Activated T-cell treated with anti-CD3 and anti-CD28 coated beads, Interleukin-2, amount 50 U/mL, for 4 hours (primary cell): ENCODE measurements around the gene TMEM80. TPM values are rescaled to one million over a fixed set of nuclear protein-coding genes. Genes with fewer than 3 reads are reported as not detected.
"Not testable (repeated sequence)": the region's sequence is repeated elsewhere in the genome, so short reads cannot be mapped to it uniquely, and the experiment has no call there.

Experiments used
- ATAC-seq, 2 donors: fragments of 200-7000 bp; cut with Tn5 transposase; one replicate each; pipeline ENCODE4 v1.10.0; 2021
- DNase-seq: peaks from one replicate; pipeline ENCODE4 v3.0.0-alpha.2; 2020
- H3K27me3 Mint-ChIP-seq: one replicate; pipeline ENCODE4 v1.8.0; 2021; ENCODE audit warnings: low read depth, mixed read lengths
- H3K36me3 Mint-ChIP-seq: one replicate; pipeline ENCODE4 v1.8.0; 2022; ENCODE audit warnings: mixed read lengths; ENCODE audit not compliant: insufficient read depth
- H3K4me1 Mint-ChIP-seq: one replicate; pipeline ENCODE4 v1.8.0; 2021; ENCODE audit warnings: low read depth, mixed read lengths
- H3K4me3 Mint-ChIP-seq: one replicate; pipeline ENCODE4 v1.8.0; 2021; ENCODE audit warnings: mild to moderate bottlenecking, moderate library complexity, mixed read lengths
- H3K9me3 Mint-ChIP-seq: one replicate; pipeline ENCODE4 v1.8.0; 2021; ENCODE audit warnings: mixed read lengths
- total RNA-seq, 3 donors: library from RNA; stranded (reverse); gene quantifications; one replicate each; pipeline ENCODE4 v1.2.1, GENCODE V29; 2021

Gene TMEM80
- 1 to 10 TPM; 6.8 to 7.5 (median 7.0) TPM for total RNA-seq

DNA sequence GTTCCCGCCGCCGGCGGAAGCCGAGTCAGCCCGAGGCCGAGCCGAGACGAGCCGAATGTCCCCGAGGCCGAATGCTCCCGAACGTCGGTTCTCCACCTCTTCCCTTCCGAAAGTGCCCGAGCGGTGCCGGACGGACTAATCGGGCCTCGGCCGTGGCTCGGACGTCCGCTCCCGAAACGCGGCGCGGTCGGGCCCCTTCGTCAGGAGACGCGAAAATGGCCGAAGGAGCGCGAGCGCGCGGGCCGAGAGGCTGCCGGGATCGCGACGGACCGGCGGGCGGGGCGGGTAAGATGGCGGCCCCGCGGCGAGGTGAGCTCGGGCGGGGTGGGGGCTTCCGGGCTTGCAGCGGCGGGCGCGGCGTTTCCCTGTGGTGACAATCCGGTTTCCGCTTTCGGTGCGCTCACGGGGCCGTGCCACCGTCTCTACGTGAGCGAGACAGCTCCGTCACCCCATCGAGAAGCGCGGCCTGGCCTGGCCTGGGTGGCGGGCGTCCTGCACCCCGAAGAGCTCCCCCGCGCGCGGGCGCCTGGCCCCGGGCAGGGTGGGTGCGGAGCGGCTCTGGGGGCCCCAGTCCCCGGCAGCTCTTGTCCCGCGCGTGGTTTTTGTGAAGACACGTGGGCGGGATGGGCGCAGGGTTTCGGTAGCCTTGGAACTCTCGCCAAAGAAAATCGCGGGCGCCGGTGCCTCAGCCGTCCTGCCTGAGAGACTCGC is at the start of gene TMEM80:
Gene TMEM80, plus strand, starts transcription at position 279 of the 711 bp plus-strand sequence. Its CDS starts 12 bp downstream, at position 291.
- H3K27me3 Mint-ChIP-seq, result no peaks in the 10 kb centered on the region
- peak; percentile 77 to 80 for ATAC-seq
- DNase-seq, result peak; percentile 91
- H3K4me1 Mint-ChIP-seq, result peaks cover 49% of the 10 kb centered on the region
- H3K36me3 Mint-ChIP-seq, result peaks cover 3% of the 10 kb centered on the region
- H3K9me3 Mint-ChIP-seq, result no peaks in the 10 kb centered on the region
- H3K4me3 Mint-ChIP-seq, result peak within 1 kb of the TSS; percentile 86

DNA sequence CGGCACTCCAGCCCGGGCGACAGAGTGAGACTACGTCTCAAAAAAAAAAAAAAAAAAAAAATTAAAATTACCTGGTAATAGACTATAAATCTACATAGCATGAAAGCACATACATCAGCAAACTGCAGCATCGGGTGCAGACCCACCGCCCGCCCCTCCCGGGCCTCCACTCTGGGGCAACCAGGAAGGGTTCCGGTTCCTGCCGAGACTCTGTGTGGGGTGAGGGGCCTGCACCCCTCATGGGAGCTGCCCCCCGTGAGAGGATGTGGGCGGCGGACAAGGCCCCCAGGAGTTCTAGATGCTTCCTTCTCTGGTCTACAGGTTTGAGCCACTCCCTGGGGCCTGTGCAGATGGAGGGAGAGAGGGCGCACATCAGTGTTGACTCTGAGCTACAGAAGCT is 49.4 kb upstream of the TMEM80 start:
- Mint-ChIP-seq H3K4me3 (no peak overlapping the region), H3K27me3 (no peaks in the 10 kb centered on the region), H3K9me3 (no peaks in the 10 kb centered on the region), H3K36me3 (peaks cover 6% of the 10 kb centered on the region), H3K4me1 (no peaks in the 10 kb centered on the region)
- ATAC-seq, result no peak
- DNase-seq, result no peak

DNA sequence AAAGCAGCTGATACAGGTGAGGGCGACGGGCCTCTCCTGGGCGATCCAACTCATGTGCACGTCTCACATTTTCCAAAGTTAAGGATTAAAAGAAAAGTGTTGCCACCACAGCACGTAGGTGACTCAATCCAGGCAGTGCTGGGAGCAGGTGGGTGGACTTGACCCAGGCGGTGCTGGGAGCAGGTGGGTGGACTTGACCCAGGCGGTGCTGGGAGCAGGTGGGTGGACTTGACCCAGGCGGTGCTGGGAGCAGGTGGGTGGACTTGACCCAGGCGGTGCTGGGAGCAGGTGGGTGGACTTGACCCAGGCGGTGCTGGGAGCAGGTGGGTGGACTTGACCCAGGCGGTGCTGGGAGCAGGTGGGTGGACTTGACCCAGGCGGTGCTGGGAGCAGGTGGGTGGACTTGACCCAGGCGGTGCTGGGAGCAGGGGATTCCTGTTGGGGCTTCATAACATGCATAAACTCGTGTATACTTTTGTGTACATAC is 47.9 kb upstream of the TMEM80 start:
- not testable (repeated sequence) for ATAC-seq, H3K36me3 Mint-ChIP-seq, H3K4me3 Mint-ChIP-seq, DNase-seq, H3K4me1 Mint-ChIP-seq, H3K9me3 Mint-ChIP-seq, H3K27me3 Mint-ChIP-seq

DNA sequence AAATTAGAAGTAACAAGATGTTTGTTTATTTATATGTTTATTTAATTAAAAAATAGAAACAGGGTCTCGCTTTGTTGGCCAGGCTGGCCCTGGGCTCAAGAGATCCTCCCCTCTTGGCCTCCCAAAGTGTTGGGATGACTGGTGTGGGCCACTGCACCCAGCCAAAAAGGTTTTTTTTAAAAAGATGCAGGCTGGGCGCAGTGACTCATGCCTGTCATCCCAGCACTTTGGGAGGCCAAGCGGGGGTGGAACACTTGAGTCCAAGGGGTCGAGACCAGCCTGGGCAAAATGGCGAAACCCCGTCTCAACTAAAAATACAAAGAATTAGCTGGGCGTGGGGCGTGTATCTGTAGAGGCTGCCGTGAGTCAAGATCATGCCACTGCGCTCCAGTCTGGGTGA is 45.1 kb upstream of the TMEM80 start:
- Mint-ChIP-seq H3K4me3 (no peak overlapping the region), H3K4me1 (no peaks in the 10 kb centered on the region), H3K27me3 (no peaks in the 10 kb centered on the region), H3K9me3 (no peaks in the 10 kb centered on the region), H3K36me3 (peaks cover 8% of the 10 kb centered on the region)
- no peak for DNase-seq
- no peak for ATAC-seq

DNA sequence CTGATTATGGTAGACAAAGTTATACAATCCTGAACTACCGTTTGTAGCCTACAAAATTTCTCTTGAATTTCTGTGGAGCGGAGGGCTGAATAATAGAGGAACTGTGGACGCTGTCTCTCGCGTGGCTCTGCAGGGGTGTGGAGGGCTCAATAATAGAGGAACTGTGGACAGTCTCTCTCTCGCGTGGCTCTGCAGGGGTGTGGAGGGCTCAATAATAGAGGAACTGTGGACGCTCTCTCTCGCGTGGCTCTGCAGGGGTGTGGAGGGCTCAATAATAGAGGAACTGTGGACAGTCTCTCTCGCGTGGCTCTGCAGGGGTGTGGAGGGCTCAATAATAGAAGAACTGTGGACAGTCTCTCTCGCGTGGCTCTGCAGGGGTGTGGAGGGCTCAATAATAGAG is 42.5 kb upstream of the TMEM80 start:
- DNase-seq, H3K27me3 Mint-ChIP-seq, H3K4me1 Mint-ChIP-seq, ATAC-seq, H3K4me3 Mint-ChIP-seq, H3K9me3 Mint-ChIP-seq, H3K36me3 Mint-ChIP-seq: not testable (repeated sequence)

DNA sequence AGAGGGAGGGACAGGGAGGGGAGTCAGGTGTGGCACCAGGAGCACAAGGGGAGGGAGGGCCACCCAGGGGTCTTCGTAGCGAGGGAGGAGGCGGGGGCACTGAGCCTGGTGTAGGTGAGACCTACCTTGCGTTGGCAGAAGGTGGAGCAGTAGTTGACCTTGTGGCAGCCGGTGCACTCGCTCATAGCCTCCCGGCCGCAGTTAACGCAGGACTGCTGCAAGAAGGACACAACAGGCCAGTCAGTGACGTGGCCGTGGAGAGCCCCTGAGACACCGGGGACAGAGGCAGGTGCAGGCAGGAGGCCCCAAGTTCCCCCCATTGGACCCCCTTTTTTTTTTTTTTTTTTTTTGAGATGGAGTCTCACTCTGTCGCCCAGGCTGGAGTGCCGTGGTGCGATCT is 41.8 kb upstream of the TMEM80 start:
- no peak for ATAC-seq
- Mint-ChIP-seq H3K9me3 (no peaks in the 10 kb centered on the region), H3K36me3 (peaks cover 5% of the 10 kb centered on the region)

DNA sequence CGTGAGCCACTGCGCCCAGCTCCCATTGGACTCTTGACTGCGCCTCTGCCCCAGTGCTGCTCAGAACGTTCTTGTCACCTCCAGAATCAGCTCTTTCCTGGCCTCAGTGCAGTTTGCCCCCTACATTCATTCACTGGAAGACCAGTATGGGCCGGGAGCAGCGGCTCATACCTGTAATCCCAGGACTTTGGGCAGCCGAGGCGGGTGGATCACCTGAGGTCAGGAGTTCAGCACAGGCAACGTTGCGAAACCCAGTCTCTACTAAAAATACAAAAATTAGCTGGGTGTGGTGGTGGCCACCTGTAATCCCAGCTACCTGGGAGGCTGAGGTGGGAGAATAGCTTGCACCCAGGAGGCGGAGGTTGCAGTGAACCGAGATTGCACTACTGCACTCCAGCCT is 41.2 kb upstream of the TMEM80 start:
- H3K27me3 Mint-ChIP-seq, H3K4me3 Mint-ChIP-seq, H3K4me1 Mint-ChIP-seq, H3K9me3 Mint-ChIP-seq, ATAC-seq, DNase-seq, H3K36me3 Mint-ChIP-seq: not testable (repeated sequence)

More for the DNA sequence above, 41.8 kb upstream of the TMEM80 start:
- Mint-ChIP-seq H3K4me3 (no peak overlapping the region), H3K27me3 (no peaks in the 10 kb centered on the region), H3K4me1 (no peaks in the 10 kb centered on the region)
- no peak for DNase-seq

DNA sequence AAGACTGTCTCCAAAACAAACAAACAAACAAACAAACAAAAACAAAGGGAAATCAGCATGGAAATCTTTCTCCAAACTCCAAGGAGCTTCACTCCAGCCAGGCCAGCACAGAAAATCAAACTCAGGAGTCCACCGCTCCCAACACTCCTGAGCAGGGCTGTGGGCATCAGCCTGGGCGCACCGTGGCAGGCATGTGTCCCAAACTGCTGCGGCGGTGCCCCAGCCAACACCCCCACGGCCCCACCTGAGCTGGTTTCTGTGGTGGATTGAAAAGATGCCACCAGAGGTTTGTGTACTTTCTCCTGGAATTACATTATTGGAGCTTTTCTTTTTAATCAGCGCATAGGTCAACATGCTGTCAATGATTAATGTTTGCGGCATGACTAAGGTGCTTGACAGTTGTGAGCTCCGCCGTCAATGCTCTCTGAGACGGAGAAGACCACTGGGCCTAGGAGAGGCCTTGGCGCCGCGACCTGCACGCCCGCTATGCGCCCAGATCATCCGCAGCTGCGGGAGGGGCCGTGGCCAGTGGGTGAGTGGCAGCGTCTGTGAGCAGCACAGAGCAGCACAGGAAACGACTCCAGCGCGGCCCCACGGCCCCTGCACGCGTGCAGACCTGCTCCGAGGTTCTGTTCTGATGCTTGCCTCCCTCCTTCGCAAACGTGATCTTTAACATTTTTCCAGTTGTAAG is 40.4 kb upstream of the TMEM80 start:
- DNase-seq (no peak), ATAC-seq (no peak)
- Mint-ChIP-seq H3K9me3 (no peaks in the 10 kb centered on the region), H3K36me3 (peaks cover 6% of the 10 kb centered on the region), H3K27me3 (no peaks in the 10 kb centered on the region), H3K4me1 (no peaks in the 10 kb centered on the region), H3K4me3 (no peak overlapping the region)

DNA sequence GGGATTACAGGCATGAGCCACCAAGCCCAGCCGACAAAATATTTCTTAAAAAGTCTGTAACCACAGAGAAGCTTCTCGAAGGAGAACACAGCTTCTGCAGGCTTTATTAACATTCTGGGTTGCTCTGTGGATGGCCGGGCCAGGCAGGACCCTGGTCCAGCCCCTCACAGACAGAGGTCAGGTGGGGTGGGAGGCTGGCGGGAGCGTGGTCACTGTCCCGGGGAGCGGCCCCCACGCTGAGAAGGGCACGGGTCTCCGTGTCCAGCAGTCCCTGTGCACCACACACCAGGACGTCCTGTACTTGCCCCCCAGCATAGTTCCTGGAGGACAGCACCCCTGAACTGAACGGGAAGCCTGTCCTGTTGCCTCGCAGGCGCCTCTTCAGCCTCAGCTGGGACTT is 39.2 kb upstream of the TMEM80 start:
- H3K4me3 Mint-ChIP-seq, result no peak overlapping the region
- ATAC-seq, result no peak
- DNase-seq, result no peak
- no peaks in the 10 kb centered on the region for H3K4me1 Mint-ChIP-seq
- no peaks in the 10 kb centered on the region for H3K27me3 Mint-ChIP-seq
- peaks cover 6% of the 10 kb centered on the region for H3K36me3 Mint-ChIP-seq
- H3K9me3 Mint-ChIP-seq, result no peaks in the 10 kb centered on the region

DNA sequence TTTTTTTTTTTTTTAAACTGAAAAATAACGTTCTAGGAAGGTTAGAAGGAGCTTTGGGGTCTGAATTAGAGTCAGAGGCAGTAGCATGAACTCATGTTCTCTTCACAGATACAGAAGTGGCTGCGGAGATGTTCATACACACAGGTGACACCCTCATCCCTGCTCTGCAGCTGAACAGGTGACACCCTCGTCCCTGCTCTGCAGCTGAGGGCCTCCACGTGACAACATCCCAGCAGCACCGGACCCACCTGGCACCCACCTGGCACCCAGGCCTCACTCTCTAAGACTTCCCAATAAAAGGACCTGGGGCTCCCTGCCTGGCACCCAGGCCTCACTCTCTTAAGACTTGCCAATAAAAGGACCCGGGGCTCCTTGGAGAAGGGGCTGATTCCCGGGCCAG is 38.8 kb upstream of the TMEM80 start:
- no peaks in the 10 kb centered on the region for H3K9me3 Mint-ChIP-seq
- DNase-seq (no peak), ATAC-seq (no peak)
- H3K4me1 Mint-ChIP-seq, result no peaks in the 10 kb centered on the region
- no peaks in the 10 kb centered on the region for H3K27me3 Mint-ChIP-seq
- peaks cover 6% of the 10 kb centered on the region for H3K36me3 Mint-ChIP-seq
- no peak overlapping the region for H3K4me3 Mint-ChIP-seq

DNA sequence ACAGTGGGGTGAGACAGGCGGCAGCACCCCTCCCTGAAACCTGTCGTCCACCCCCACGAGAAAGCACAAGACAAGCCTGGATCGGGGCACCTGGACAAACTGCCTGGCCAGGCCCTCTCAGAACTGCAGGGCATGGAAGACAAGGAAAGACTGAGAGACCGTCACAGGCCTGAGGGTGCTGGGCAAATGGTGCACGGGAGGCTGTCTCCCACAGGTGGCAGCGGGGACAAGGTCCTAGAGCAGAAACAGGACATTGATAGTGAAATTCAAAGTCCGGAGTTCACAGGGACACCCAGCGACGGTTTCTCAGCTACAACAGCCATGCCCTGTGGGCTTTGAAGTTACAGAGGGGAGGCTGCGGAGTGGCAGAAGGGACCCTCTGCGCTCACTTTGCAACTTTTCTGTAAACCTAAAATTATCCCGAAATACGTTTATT is 37.9 kb upstream of the TMEM80 start:
- H3K4me1 Mint-ChIP-seq, result no peaks in the 10 kb centered on the region
- no peak for DNase-seq
- no peak for ATAC-seq
- H3K36me3 Mint-ChIP-seq, result peaks cover 7% of the 10 kb centered on the region
- H3K27me3 Mint-ChIP-seq, result no peaks in the 10 kb centered on the region
- no peak overlapping the region for H3K4me3 Mint-ChIP-seq
- H3K9me3 Mint-ChIP-seq, result no peaks in the 10 kb centered on the region

DNA sequence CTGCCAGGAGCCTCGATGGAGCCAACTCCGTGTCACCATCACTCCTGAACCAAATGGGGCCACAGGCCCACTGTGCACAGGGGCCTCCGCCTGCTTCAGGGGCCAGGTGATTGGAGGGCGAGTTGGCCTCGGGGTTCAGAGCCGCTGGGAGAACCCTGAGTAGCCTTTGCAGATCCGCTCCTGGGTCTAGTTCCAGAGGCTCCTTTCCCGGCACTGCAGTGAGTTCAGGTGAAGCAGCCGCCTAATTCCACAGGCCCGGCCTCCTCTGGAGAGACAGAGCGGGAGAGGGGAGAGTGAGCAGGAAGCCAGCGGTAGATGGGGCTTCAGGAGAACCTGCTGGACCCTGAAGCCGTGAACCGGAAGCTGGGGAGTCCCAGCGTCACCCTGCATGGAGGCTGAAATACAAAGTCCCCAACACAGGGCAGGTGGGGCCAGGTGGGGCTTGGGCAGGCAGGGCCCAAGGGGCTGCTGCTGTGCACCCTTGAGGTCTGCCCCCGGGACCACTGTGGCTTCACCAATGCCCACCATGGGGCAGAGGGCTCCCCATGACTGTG is 36.0 kb upstream of the TMEM80 start:
- Mint-ChIP-seq H3K4me3 (no peak overlapping the region), H3K9me3 (no peaks in the 10 kb centered on the region), H3K36me3 (peaks cover 12% of the 10 kb centered on the region), H3K4me1 (no peaks in the 10 kb centered on the region), H3K27me3 (no peaks in the 10 kb centered on the region)
- ATAC-seq, result no peak
- no peak for DNase-seq

DNA sequence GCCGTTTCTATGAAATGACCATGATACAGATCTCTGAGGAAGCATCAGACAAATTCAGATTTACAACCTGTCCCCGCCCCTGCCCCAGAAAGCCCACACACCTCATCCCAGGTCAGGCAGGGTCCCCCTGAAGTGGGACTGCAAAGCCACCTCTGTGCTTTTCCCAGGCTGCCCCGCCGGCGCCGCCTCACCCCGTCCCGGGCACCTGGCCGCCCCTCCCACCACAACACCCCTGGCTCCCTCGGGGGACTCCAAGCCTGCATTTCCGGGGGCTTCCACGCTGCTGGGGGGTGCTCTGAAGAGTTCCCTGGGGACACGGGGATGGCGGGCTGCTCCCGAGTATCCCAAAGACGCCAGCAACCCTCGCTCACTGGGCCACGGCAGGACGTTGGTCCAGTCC is 35.3 kb upstream of the TMEM80 start:
- no peak for ATAC-seq
- no peaks in the 10 kb centered on the region for H3K27me3 Mint-ChIP-seq
- no peak for DNase-seq
- no peaks in the 10 kb centered on the region for H3K4me1 Mint-ChIP-seq
- no peaks in the 10 kb centered on the region for H3K9me3 Mint-ChIP-seq
- H3K36me3 Mint-ChIP-seq, result peaks cover 12% of the 10 kb centered on the region
- H3K4me3 Mint-ChIP-seq, result no peak overlapping the region

DNA sequence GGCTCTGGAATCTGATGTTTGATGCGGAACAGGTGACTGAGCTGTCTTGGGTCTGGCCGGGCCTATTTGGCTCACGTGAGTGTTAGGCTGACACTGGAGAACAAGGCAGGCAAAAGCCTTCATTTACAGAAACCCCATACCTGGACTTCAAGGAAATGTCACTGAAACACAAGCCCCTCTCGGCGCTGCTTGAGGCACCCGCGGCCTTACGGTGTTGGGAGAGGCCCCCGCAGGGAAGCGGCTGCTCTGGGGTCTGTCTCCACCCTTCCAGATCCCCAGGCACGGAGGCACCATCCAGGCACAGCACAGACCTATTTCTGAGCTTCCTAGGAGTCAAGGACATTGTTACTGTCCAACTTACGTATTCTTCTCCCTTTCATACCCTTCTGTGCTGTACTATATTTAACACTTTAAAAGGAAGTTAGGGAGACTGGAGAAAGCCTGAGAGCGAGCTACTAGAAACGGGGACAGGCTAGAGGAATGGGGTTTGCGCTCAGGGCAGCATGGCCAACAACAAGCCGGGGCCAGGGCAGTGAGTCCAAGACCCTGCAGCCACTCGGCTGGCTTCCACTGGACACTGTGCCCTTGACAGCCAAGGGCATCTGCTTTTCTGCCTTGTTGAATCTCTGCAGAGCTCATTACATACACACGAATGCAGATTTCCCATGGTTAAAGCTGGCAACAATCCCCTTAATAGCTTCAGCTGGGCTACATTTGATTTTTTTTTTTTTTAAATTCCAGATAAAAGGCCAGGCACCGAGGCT is 34.8 kb upstream of the TMEM80 start:
- H3K27me3 Mint-ChIP-seq, result no peaks in the 10 kb centered on the region
- no peaks in the 10 kb centered on the region for H3K9me3 Mint-ChIP-seq
- H3K4me1 Mint-ChIP-seq, result no peaks in the 10 kb centered on the region
- peaks cover 14% of the 10 kb centered on the region for H3K36me3 Mint-ChIP-seq
- H3K4me3 Mint-ChIP-seq, result no peak overlapping the region
- ATAC-seq (no peak), DNase-seq (no peak)
